Parathyroid adenoma (tissue), 2 donors: ENCODE data around the gene CFB.
A peak's percentile ranks its signal among the peaks of the same experiment; 100 is the strongest.

Experiments
- H2AFZ ChIP-seq: fragments of 300-600 bp; sonication (generic); one replicate; pipeline ENCODE4 v1.7.0; 2017; ENCODE audit warnings: antibody characterized with exemption, mild to moderate bottlenecking
- H3K27ac ChIP-seq: fragments of 300-600 bp; sonication (generic); one replicate; pipeline ENCODE4 v1.7.0; 2017
- H3K27me3 ChIP-seq: fragments of 300-600 bp; sonication (generic); one replicate; pipeline ENCODE4 v1.7.0; 2017; ENCODE audit warnings: low read length; ENCODE audit not compliant: control insufficient read depth, insufficient read depth
- H3K36me3 ChIP-seq: fragments of 300-600 bp; sonication (generic); one replicate; pipeline ENCODE4 v1.7.0; 2017; ENCODE audit warnings: low read length; ENCODE audit not compliant: control insufficient read depth, insufficient read depth
- H3K4me1 ChIP-seq: fragments of 300-600 bp; sonication (generic); one replicate; pipeline ENCODE4 v1.7.0; 2017; ENCODE audit warnings: control low read depth
- H3K4me2 ChIP-seq: fragments of 300-600 bp; sonication (generic); one replicate; pipeline ENCODE4 v1.7.0; 2017; ENCODE audit warnings: low read length
- H3K4me3 ChIP-seq: fragments of 300-600 bp; sonication (generic); one replicate; pipeline ENCODE4 v1.7.0; 2017; ENCODE audit warnings: low read depth, low read length
- H3K79me2 ChIP-seq: fragments of 300-600 bp; sonication (generic); one replicate; pipeline ENCODE4 v1.7.0; 2017; ENCODE audit warnings: control low read depth
- H3K9ac ChIP-seq: fragments of 300-600 bp; sonication (generic); one replicate; pipeline ENCODE4 v1.7.0; 2017; ENCODE audit warnings: mild to moderate bottlenecking
- H3K9me3 ChIP-seq: fragments of 300-600 bp; sonication (generic); one replicate; pipeline ENCODE4 v1.7.0; 2017; ENCODE audit warnings: low read length; ENCODE audit not compliant: control insufficient read depth
- TF ChIP-seq, protein P1 (sequence below): fragments of 300-600 bp; sonication (generic); IDR thresholded peaks from one replicate; pipeline ENCODE4 v1.7.0; 2017; ENCODE audit warnings: antibody characterized with exemption, mild to moderate bottlenecking
- donor health status: primary hyperparathyroidism.

Gene CFB

DNA sequence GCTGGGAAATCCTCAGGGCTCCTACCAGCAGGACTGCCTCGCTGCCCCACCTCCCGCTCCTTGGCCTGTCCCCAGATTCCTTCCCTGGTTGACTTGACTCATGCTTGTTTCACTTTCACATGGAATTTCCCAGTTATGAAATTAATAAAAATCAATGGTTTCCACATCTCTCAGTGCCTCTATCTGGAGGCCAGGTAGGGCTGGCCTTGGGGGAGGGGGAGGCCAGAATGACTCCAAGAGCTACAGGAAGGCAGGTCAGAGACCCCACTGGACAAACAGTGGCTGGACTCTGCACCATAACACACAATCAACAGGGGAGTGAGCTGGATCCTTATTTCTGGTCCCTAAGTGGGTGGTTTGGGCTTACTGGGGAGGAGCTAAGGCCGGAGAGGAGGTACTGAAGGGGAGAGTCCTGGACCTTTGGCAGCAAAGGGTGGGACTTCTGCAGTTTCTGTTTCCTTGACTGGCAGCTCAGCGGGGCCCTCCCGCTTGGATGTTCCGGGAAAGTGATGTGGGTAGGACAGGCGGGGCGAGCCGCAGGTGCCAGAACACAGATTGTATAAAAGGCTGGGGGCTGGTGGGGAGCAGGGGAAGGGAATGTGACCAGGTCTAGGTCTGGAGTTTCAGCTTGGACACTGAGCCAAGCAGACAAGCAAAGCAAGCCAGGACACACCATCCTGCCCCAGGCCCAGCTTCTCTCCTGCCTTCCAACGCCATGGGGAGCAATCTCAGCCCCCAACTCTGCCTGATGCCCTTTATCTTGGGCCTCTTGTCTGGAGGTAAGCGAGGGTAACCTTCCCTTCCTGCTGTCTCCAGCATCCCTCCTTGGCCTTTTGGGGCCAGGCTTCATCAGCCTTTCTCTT, at the start of gene CFB:
Gene CFB (plus strand): TSS at position 589 of the 863 bp plus-strand sequence. CDS start 127 bp downstream, at position 716.
- H2AFZ ChIP-seq: peak within 1 kb of the TSS; percentile 62
- peaks cover 6% of the 10 kb centered on the region for H3K79me2 ChIP-seq
- peak within 1 kb of the TSS; percentile 43 for H3K4me3 ChIP-seq
- H3K4me2 ChIP-seq: peak within 1 kb of the TSS; percentile 75
- H3K4me1 ChIP-seq: peaks cover 43% of the 10 kb centered on the region
- peak within 1 kb of the TSS; percentile 94 for H3K27ac ChIP-seq
- H3K27me3 ChIP-seq: no peaks in the 10 kb centered on the region
- H3K9me3 ChIP-seq: no peaks in the 10 kb centered on the region
- peak within 1 kb of the TSS; percentile 2 for H3K9ac ChIP-seq
- H3K36me3 ChIP-seq: no peaks in the 10 kb centered on the region
- TF ChIP-seq, protein P1, sequence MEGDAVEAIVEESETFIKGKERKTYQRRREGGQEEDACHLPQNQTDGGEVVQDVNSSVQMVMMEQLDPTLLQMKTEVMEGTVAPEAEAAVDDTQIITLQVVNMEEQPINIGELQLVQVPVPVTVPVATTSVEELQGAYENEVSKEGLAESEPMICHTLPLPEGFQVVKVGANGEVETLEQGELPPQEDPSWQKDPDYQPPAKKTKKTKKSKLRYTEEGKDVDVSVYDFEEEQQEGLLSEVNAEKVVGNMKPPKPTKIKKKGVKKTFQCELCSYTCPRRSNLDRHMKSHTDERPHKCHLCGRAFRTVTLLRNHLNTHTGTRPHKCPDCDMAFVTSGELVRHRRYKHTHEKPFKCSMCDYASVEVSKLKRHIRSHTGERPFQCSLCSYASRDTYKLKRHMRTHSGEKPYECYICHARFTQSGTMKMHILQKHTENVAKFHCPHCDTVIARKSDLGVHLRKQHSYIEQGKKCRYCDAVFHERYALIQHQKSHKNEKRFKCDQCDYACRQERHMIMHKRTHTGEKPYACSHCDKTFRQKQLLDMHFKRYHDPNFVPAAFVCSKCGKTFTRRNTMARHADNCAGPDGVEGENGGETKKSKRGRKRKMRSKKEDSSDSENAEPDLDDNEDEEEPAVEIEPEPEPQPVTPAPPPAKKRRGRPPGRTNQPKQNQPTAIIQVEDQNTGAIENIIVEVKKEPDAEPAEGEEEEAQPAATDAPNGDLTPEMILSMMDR: no peak

DNA sequence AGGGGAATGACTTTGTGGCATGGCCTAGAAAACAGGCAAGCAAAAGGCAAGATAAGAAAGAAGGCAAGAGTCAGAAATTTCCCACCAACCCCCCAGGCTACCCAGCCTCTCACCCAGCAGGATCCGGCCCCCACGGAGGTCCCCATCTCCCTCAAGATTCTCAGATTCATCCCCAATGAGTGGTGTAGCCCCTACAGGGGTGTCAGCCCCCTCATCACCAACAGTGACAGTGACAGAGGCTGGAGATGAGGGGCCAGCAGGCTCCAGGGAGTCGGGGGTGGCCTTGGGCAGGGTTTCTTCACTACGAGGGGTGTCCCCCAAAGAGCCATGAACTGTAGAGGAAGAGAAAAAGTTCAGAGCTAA, 49.4 kb upstream of the CFB start:
- Histone ChIP-seq H3K9me3 (no peaks in the 10 kb centered on the region), H3K27ac (peak overlapping the region; percentile 52), H3K36me3 (no peaks in the 10 kb centered on the region), H3K9ac (peak overlapping the region; percentile 32), H2AFZ (peak overlapping the region; percentile 76), H3K4me1 (peaks cover 6% of the 10 kb centered on the region), H3K4me3 (peak overlapping the region; percentile 87), H3K27me3 (no peaks in the 10 kb centered on the region), H3K4me2 (peak overlapping the region; percentile 70), H3K79me2 (no peaks in the 10 kb centered on the region)
- TF ChIP-seq, protein P1: no peak

DNA sequence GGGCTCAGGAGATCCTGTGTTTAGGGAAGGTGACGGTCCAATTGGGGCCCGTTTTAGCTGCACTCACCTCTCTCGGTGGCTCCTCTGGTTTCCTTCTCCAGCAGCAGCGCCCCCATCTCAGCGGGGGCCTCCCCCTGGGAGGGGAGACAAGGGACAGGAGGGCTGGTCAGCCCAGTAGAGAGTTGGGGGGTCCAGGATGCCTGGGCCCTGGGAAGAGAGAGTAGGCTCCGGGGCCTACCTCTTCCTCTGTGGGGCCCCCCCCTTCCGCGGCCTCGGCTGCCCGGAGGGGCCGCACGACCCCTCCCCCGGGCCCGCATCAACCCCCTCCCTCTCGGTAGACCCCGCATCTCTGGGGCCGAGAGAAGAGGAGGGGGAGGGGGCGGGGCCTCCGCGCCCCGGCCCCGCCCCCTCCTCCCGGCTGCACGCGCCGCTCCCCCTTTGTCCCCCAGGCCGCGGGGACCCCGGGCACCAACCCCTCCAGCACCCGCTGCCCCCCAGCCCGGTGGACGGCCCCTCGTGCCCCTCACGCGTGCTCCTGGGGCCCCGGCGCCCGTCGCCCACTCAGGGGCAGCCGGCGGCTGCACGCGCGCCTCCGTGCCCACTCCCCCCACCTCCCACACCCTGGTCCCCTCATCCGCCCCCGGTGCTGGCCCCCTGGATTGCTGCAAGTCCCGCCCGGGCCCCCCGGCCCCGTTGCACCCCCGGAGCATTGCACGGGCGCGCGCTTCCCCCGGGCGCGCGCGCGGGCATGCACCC, 48.9 kb upstream of the CFB start:
- Histone ChIP-seq H3K36me3 (no peaks in the 10 kb centered on the region), H3K27me3 (no peaks in the 10 kb centered on the region), H3K4me3 (peak overlapping the region; percentile 87), H3K4me1 (peaks cover 6% of the 10 kb centered on the region), H3K9me3 (no peaks in the 10 kb centered on the region), H3K9ac (peak overlapping the region; percentile 32), H2AFZ (peak overlapping the region; percentile 76), H3K79me2 (no peaks in the 10 kb centered on the region), H3K4me2 (peak overlapping the region; percentile 70), H3K27ac (peak overlapping the region; percentile 52)
- TF ChIP-seq, protein P1: no peak

DNA sequence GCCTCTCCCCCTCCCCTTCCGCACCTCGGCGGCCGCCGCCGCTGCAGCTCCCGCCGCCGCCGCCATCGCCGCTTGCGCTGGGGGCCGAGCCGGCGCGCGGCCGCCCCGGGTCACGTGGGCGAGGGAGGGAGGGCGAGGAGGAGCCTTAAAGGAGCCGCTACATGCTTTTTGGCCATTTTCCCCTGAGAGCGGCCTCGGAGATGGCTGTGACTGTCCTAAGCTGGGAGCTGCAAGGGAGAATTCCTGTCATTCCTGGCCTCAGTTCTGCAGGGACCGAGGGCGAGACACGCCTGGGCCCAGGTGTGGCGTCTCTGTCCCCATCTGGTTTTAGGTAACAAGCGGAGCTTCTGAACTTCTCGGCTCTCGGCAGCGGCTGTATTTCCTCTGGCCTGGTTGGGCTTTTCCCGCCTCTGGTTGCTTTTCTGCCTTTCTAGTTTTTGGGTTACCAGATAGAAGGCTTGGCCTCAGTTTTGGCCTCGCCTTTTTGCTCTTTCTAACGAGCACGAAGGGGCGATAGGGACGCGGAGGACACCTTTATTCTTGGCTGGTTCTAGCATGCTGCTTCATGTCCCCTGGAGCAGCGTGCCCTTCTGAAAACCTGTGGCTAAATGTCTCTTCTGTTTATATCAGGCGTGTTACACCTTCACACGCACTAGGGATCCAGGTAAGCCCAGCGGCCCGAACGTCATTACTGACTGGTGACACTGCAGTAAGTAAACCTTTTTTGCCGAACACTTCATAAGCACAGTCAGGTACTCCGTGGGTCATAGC, 48.1 kb upstream of the CFB start, which contains the start of gene EHMT2:
Gene EHMT2 (minus strand): TSS at position 87 of the 771 bp plus-strand sequence. CDS start 21 bp downstream, at position 66.
- peak within 1 kb of the TSS; percentile 32 for H3K9ac ChIP-seq
- H3K4me1 ChIP-seq: peaks cover 9% of the 10 kb centered on the region
- peak within 1 kb of the TSS; percentile 82 for H3K27ac ChIP-seq
- H3K4me3 ChIP-seq: peak within 1 kb of the TSS; percentile 87
- H3K36me3 ChIP-seq: no peaks in the 10 kb centered on the region
- no peaks in the 10 kb centered on the region for H3K9me3 ChIP-seq
- H3K27me3 ChIP-seq: no peaks in the 10 kb centered on the region
- H2AFZ ChIP-seq: peak within 1 kb of the TSS; percentile 89
- TF ChIP-seq, protein P1: no peak
- no peaks in the 10 kb centered on the region for H3K79me2 ChIP-seq
- peak within 1 kb of the TSS; percentile 78 for H3K4me2 ChIP-seq
